ENCODE results near the gene DUSP8.
A peak's percentile ranks its signal among the peaks of the same experiment; 100 is the strongest.
"Not testable (repeated sequence)": the region's sequence is repeated elsewhere in the genome, so short reads cannot be mapped to it uniquely, and the experiment has no call there.

Gene DUSP8

GRCh38 chr11:1586699-1587098 lies 14.6 kb upstream of the DUSP8 start:
- DNase-seq (ENCODE audit: low read depth in 2 of 2), result no peak

GRCh38 chr11:1584661-1585370 lies 12.7 kb upstream of the DUSP8 start, which contains the start of gene KRTAP5-1:
Gene KRTAP5-1, minus strand, starts transcription at chr11:1585283. Its CDS starts 34 bp downstream, at chr11:1585249.
- DNase-seq (ENCODE audit: low read depth in 2 of 2), result not testable (repeated sequence)

- not testable (repeated sequence) for DNase-seq (ENCODE audit: low read depth in 2 of 2)
Observed at GRCh38 chr11:1582909-1583308, 10.8 kb upstream of the DUSP8 start.

GRCh38 chr11:1581976-1582375 lies 9.9 kb upstream of the DUSP8 start:
- no peak for DNase-seq (ENCODE audit: low read depth in 2 of 2)

GRCh38 chr11:1576825-1577224 lies 4.8 kb upstream of the DUSP8 start:
- no peak for DNase-seq (ENCODE audit: low read depth in 2 of 2)

- DNase-seq (ENCODE audit: low read depth in 2 of 2), result not testable (repeated sequence)
Observed at GRCh38 chr11:1575756-1576155, 3.7 kb upstream of the DUSP8 start.

GRCh38 chr11:1574933-1575242 lies 2.8 kb upstream of the DUSP8 start:
- no peak for DNase-seq (ENCODE audit: low read depth in 2 of 2)

GRCh38 chr11:1574238-1574932 lies 2.3 kb upstream of the DUSP8 start:
- DNase-seq (ENCODE audit: low read depth in 2 of 2), result peak in 1 of 2 donors; percentile 57

- no peak for DNase-seq (ENCODE audit: low read depth in 2 of 2)
Observed at GRCh38 chr11:1573903-1574237, 1.8 kb upstream of the DUSP8 start.

GRCh38 chr11:1573077-1573902 lies 1.2 kb upstream of the DUSP8 start:
- DNase-seq (ENCODE audit: low read depth in 2 of 2), result no peak

GRCh38 chr11:1571760-1572196 lies 293 bp downstream of the DUSP8 start:
- no peak for DNase-seq (ENCODE audit: low read depth in 2 of 2)

- no peak for DNase-seq (ENCODE audit: low read depth in 2 of 2)
Observed at GRCh38 chr11:1570896-1571759, 943 bp downstream of the DUSP8 start.

GRCh38 chr11:1570531-1570895 lies 1.6 kb downstream of the DUSP8 start:
- DNase-seq (ENCODE audit: low read depth in 2 of 2), result no peak

GRCh38 chr11:1570001-1570453 lies 2.0 kb downstream of the DUSP8 start:
- DNase-seq (ENCODE audit: low read depth in 2 of 2), result no peak

- DNase-seq (ENCODE audit: low read depth in 2 of 2), result no peak
Observed at GRCh38 chr11:1569251-1569780, 2.8 kb downstream of the DUSP8 start.

- no peak for DNase-seq (ENCODE audit: low read depth in 2 of 2)
Observed at GRCh38 chr11:1568441-1568911, 3.6 kb downstream of the DUSP8 start.

GRCh38 chr11:1567721-1568100 lies 4.4 kb downstream of the DUSP8 start:
- DNase-seq (ENCODE audit: low read depth in 2 of 2), result no peak

- no peak for DNase-seq (ENCODE audit: low read depth in 2 of 2)
Observed at GRCh38 chr11:1567052-1567720, 4.9 kb downstream of the DUSP8 start.

GRCh38 chr11:1566381-1567051 lies 5.6 kb downstream of the DUSP8 start:
- no peak for DNase-seq (ENCODE audit: low read depth in 2 of 2)

GRCh38 chr11:1565904-1566247 lies 6.2 kb downstream of the DUSP8 start:
- no peak for DNase-seq (ENCODE audit: low read depth in 2 of 2)
